ENCODE results near the gene MMP3.

- no peak for TF ChIP-seq EZH2 (IDR thresholded peaks at IDR 0.05; ENCODE audit: borderline replicate concordance, low read depth, low read length, severe bottlenecking)
- TF ChIP-seq CTCF (IDR thresholded peaks at IDR 0.05; ENCODE audit: borderline replicate concordance, extremely low read depth, low read length, poor library complexity, severe bottlenecking) = no peak
These were observed 2.9 kb upstream of the MMP3 start for GRCh38 chr11:102846292-102846691.

All from DND-41 (cell line).